ENCODE data around the gene ACSS3.
"Not testable (repeated sequence)": the region's sequence is repeated elsewhere in the genome, so short reads cannot be mapped to it uniquely, and the experiment has no call there.

ACSS3 gene

DNA sequence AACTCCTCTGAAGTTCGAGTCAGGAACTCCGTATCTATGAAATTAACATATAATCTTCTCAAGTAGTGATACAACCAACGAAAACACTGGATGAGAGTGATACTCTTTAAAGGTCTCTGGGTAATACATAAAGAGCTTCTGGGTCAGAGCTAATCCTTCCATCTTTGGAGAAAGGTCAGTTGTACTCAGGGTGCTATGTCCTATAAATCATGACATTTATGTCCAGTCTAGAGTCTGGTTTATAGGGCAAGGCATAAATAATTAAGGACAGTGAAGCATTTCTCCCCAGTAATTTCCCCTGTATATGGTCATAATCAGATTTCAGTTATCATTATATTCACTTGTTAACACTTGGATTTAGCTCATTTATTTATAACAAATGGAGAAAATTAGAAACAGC lies 90.6 kb downstream of the ACSS3 start:
- DNase-seq, result no peak

DNA sequence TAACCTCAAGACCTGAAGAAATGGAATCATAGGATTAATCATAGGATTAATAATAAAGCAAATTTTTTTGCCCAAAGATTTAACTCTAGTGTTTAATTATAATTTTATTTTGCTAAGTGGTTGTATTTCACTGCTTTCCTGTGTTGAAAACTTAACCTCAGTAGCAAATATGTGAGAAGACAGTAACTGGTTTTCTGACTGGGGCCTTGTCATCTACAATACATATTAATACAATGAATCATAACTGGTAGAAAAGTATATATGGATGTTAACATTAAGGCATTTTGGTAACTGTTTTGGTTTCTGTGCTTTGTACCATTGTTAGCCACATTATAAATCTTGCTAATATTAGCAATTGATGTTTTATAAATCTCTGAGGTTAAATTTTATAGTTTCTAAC lies 92.2 kb downstream of the ACSS3 start:
- no peak for DNase-seq

DNA sequence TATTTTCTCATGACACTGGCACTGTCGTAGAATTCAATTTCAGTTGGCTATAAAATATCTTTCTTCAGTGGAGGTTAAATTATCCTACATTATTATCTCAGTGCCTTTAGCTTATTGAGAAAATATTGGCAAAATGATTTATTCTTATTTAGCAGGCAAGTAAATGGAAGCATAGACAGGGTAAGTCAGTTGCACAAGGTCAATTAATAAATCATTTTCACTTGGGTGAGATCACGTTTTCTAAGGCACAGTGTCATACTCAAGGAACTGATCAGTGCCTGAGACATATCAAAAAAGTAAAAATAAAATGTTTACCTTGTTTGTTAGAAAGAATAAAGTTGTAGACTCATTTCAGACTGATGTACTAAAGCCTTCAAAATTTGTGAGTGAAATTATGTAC lies 95.0 kb downstream of the ACSS3 start:
- no peak for DNase-seq

- DNase-seq, result no peak
These were observed 96.8 kb downstream of the ACSS3 start for GRCh38 chr12:81174664-81175063.

- no peak for DNase-seq
These were observed 98.9 kb downstream of the ACSS3 start for GRCh38 chr12:81176796-81177195.

DNA sequence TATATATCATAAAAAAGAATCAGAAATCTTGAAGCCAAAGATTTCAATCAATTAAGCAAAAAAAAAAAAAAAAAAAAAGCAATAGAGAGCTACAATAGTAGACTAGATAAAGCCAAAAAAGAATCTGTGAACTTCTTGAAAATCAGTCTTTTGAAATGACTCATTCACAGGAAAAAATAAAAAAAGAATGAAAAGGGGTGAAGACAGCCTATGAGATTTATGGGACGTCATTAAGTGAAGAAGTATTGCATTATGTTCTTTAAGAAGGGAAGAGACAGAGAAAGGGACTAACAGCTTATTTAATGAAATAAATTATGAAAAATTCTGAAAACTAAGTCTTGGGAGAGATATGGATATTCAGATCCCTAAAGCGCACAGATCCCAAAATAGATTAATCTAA lies 103.8 kb downstream of the ACSS3 start:
- no peak for DNase-seq

DNA sequence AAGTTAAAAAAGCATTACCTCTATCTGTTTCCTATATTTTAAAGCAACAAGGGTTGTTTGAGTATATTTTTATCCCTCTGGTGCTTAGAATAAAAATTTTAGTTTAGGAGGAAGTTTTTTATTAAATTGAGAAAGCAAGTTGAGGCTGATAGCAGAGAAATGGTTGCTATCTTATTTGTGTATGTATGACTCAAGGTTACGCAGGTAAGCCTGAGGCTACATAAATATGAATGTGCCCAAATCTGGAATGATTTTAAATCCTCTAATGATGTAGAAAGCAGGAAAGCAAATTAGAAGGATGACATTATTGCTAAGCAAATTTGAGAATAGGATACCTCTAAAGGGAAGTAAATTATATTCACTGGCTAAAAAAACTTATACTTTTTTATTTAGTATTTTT lies 109.8 kb downstream of the ACSS3 start:
- DNase-seq, result no peak

- no peak for DNase-seq
These were observed 118.7 kb downstream of the ACSS3 start for GRCh38 chr12:81196595-81196994.

DNA sequence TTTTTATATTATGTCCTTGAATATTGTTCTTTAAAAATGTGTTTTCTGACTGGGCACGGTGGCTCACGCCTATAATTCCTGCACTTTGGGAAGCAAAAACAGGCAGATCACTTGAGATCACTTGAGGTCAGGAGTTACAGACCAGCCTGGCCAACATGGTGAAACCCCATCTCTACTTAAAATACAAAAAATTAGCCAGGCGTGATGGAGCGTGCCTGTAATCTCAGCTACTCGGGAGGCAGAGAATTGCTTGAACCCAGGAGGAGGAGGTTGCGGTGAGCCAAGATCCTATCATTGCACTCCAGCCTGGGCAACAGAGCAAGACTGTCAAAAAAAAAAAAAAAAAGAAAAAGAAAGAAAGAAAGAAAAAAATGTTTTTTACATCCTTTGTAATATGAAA lies 122.7 kb downstream of the ACSS3 start:
- not testable (repeated sequence) for DNase-seq

- no peak for DNase-seq
These were observed 125.9 kb downstream of the ACSS3 start for GRCh38 chr12:81203671-81204204.

DNA sequence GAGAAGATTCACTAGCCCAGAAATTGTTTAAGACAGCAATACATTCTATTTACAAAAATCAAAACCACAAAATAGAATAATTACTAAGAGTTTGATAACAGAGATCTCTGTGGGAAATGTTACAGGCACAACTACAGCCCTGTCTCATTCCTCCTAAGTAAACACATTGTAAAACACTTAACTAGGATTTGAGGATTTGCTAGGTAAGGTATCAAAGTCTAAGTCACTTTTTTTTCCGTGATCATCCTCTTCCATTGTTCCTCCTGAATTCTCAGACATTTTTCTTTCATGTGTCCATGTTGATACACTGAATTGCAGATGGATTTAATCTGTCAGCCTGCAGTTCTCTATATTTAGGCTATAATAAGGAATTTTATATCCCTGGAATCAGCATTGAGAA lies 127.5 kb downstream of the ACSS3 start:
- no peak for DNase-seq

DNA sequence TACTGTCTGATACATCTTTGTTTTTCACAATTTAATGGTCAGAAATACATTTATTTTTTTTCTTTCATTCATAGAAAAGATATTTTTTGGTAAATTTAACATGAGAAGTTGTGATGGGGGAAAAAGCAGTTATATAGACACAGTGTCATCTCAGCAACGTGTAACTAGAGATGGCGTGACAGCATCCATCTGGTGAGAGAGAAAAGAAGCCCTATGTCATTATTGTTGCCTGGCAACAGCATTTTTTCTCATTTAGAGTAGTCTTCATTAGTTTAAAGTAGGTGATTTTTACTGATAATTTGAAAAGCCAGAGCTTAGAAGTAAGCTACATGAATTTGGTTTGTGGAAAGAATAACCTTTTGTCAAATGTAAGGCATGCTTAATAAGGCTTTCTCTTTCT lies 128.6 kb downstream of the ACSS3 start:
- DNase-seq, result no peak

- no peak for DNase-seq
These were observed 129.3 kb downstream of the ACSS3 start for GRCh38 chr12:81207173-81207572.

DNA sequence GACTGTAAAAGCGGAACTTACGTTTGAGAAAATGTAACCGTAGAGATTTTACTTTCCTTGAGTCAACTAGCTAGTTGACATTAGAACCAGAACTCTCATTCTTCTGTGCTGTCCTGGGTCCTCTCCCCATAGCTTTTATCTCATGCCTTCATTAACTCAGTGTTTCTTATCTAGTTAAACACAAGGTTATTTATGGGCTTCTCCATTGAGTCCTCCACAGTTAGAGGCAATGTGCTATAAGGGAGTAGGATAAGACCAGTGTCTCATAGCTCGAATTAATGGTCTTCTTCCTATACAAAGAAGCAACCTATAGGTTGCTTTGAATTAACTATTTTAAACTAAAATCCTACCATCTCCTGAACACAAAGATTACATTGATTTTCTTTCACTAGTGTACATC lies 129.8 kb downstream of the ACSS3 start:
- DNase-seq, result no peak

GRCh38 chr12:81208187-81208911 lies 130.5 kb downstream of the ACSS3 start:
- DNase-seq, result no peak

DNA sequence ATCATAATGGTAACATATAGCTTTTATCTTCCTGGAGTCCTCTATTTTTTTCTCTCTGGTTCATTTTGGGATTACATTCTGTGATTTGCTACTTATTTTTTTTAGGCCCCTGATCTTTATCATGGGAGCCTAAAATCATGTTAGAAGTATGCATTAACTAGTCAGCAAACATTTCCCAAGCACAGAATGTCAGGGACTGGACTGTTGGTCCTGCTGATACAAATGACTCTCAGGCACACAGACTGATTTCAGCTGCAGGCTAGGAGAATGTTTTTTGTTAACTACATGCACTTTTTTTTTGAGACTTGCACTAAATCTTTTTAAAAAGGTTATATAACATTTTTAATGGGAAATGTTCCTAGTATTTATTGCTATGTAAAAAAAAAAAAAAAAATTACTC lies 131.1 kb downstream of the ACSS3 start:
- DNase-seq, result no peak

- DNase-seq, result not testable (repeated sequence)
These were observed 131.9 kb downstream of the ACSS3 start for GRCh38 chr12:81209772-81210225.

GRCh38 chr12:81211306-81211705 lies 133.4 kb downstream of the ACSS3 start:
- DNase-seq, result no peak

DNA sequence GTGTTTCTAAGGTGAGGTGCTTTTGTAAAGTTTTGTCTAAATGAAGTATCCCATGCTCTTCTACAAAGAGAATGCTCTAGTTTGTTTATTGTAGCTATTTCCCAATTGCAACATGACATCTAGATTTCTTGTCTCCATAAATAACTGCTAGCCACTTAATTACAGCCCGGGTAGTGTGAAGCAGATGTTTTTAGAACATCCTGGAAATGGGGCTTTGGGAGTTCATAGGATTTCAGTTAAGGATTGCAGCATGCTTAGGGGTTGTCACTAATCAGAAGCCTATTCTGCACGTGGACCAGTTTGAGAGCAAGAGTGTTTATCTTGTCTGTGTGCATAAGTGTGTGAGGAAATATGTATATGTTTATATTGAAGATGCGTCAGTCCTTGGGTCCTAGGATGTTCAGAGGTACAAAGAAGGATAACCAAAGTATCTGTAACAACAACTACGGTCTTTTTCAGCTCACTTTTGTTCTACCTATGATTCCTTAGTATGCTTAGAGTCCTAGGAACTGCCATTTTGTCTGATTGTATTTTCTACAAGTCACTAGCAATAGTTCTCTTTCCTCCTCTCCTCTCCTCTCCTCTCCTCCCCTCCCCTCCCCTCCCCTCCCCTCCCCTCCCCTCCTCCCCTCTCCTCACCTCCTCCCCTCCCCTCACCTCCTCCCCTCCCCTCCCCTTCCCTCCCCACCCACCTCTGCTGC lies 135.3 kb downstream of the ACSS3 start:
- DNase-seq, result no peak

DNA sequence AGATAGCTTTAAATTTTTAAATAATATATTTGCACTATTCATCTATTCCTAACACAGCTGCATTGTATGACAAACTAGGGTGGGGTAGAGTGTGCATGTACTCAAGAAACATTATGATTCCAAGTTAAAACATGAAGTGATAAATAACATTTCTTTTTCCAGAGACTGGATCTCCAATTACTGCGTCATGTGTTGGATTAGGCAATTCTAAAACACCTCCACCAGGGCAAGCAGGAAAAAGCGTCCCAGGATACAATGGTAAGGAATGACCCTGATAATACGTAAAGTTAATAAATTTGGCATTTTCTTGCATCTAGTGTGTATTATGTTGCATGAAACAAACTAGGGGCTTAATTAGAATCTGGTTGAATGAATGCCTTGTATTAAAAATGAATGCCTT lies 138.9 kb downstream of the ACSS3 start:
- no peak for DNase-seq

GRCh38 chr12:81221681-81222080 lies 143.8 kb downstream of the ACSS3 start:
- DNase-seq, result no peak

- DNase-seq, result no peak
These were observed 145.1 kb downstream of the ACSS3 start for GRCh38 chr12:81222846-81223592.

DNA sequence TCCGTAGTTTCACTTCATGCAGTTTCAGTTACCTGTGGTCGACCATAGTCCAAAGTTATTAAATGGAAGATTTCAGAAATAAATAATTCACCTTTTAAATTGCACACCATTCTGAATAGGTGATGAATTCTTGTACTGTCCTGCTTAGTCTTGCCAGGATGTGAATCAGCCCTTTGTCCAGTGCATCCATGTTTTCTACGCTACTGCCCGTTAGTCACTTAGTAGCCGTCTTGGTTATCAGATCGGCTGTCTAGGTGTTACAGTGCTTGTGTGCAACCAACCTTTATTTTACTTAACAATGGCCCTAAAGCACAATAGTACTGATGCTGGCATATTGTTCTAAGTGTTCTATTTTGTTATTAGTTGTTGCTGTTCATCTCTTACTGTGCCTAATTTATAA lies 146.7 kb downstream of the ACSS3 start:
- DNase-seq, result no peak

- no peak for DNase-seq
These were observed 151.9 kb downstream of the ACSS3 start for GRCh38 chr12:81229759-81230158.
